ENCODE results near the gene ALDOB. TPM values are rescaled to one million over a fixed set of nuclear protein-coding genes. Genes with fewer than 3 reads are reported as not detected.
"Not testable (repeated sequence)": the region's sequence is repeated elsewhere in the genome, so short reads cannot be mapped to it uniquely, and the experiment has no call there.

ALDOB gene
- total RNA-seq, 2 donors from 2014 or later: 0.24 TPM; not detected in 1

DNA sequence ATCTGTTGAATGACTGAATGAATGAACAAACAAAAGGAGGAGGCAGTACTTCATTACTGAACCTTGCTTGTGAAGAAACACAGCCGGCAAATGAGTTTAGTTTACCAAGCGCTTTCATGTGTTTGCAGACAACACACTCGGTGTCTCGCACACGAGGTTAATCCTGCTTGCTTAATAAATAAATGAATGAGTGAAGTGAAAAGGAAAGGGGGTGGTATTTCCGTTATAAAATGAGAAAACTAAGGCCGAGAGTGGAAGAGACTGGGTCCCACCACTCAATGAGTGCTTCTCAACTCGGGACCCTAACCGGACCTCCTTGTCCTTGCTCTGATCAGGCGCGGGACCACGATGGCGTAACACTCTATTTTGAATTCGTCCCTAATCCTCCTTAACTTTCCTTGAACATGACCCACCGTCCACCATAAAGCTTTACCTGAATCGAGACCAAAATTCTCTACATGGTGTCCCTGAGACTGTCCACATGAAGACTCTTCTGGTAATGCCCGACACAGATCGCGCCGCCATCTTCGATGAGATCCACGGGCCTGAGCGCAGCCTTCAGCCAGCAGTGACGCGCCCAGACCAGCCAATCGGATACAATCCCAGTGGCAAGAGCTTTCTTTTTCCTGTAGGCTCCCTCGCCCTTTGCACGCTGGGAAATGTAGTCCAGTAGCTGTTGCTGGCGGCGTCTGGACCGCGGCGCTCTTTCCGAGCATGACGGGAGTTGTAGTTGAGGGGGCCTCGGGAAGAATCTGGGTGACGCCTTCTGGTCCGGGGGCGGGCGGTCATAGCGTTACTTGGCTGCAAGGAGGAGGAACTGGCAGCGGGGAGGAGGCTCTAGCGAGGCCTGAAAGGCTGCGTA, 37.3 kb downstream of the ALDOB start, which contains the start of the genes MRPL50 and ZNF189:
Gene MRPL50 (minus strand): TSS at position 551 of the 862 bp plus-strand sequence. CDS start 26 bp downstream, at position 525.
Gene ZNF189 (plus strand): TSS at position 784 of the 862 bp plus-strand sequence. CDS start 306 bp downstream, outside the sequence.
- intact Hi-C loops (cut with DNase I): no loop called here
- DNase-seq (ENCODE audit: low spot score): peak; percentile 99

DNA sequence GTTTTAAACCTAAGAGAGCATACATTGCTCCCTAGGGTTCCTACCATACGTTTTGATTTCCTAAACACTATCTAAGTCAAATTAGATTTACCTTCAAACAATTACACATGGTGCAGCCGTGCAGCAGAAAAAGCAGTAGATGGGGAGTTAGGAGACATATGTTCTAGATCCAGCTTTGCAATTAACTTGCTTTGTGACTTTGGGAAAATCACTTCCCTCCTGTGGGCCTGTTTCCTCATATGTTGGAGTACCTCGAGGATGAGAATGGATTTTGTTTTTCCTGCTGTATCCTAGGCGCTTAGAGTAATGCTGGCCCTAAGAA, 37.9 kb downstream of the ALDOB start:
- intact Hi-C loops (cut with DNase I): no loop called here

DNA sequence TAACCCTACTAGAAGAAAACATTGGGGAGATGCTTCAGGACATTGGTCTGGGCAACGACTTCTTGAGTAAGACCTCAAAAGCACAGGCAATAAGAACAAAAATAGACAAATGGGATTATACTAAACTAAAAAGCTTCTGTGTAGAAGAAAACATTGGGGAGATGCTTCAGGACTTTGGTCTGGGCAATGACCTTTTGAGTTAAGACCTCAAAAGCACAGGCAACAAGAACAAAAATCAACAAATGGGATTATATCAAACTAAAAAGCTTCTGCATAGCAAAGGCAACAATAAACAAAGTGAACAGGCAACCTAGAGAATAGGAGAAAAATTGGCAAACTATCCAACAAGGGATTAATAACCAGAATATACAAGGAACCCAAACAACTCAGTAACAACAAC, 40.9 kb downstream of the ALDOB start:
- DNase-seq (ENCODE audit: low spot score): no peak
- intact Hi-C loops (cut with DNase I): no loop called here

More for the DNA sequence above, 37.9 kb downstream of the ALDOB start:
- DNase-seq (ENCODE audit: low spot score): no peak

DNA sequence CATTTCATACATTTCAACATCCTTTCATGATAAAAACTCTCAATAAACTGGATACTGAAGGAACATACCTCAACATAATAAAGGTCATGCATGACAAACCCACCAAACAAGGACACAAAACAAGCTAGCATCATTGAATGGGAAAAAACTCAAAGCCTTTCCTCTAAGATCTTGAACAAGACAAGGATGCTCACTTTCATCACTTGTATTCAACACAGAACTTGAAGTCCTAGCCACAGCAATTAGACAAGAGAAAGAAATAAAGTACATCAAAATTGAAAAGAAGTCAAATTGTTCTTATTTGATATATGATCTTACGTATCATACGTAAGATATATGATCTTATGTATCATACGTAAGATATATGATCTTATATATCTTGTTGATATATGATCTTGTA, 42.4 kb downstream of the ALDOB start:
- DNase-seq (ENCODE audit: low spot score): no peak
- intact Hi-C loops (cut with DNase I): no loop called here

DNA sequence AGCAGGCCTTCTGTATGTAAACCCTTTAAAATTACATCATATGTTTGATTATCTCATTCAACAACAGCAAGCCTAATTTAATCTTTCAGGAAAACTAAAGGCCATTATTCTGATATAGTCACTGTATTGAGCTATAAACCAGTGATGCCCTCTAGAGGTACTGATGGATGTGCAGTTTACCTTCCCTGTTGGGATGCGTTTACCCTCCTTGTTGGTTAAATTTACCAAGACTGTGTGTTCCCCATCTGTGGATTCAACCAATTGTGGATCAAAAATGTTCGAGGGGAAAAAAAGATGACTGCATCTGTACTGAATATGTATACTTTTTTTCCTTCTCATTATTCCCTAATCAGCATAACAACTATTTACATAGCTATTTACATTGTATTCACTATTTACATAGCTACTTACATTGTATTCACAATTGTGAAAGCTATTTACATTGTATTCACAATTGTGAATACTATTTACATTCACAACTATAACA, 47.0 kb downstream of the ALDOB start:
- intact Hi-C loops (cut with DNase I): no loop called here
- DNase-seq (ENCODE audit: low spot score): no peak

DNA sequence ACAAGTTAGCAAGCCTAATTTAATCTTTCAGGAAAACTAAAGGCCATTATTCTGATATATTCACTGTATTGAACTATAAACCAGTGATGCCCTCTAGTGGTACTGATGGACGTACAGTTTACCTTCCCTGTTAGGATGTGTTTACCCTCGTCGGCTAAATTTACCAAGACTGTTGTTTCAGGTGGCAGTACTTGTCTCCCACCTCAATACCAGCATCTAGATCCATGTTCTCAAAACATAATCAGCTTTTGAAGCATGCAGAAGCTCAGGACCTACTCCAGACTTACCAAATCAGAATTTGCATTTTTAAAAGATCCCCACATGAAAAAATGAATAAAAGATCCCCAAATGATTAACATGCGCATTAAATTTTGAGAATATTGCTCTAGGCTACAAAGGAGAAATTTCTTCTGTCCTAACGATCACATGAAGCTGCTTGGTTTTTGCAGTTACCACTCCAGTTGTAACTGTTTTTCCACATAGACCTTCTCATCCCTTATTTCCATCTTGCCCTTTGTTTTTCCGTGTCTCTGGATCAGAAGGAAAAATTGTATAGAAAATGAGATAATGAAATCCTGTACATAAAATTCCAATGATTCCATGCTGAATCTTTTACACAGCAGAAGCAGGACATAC, 47.6 kb downstream of the ALDOB start:
- DNase-seq (ENCODE audit: low spot score): no peak
- intact Hi-C loops (cut with DNase I): no loop called here

DNA sequence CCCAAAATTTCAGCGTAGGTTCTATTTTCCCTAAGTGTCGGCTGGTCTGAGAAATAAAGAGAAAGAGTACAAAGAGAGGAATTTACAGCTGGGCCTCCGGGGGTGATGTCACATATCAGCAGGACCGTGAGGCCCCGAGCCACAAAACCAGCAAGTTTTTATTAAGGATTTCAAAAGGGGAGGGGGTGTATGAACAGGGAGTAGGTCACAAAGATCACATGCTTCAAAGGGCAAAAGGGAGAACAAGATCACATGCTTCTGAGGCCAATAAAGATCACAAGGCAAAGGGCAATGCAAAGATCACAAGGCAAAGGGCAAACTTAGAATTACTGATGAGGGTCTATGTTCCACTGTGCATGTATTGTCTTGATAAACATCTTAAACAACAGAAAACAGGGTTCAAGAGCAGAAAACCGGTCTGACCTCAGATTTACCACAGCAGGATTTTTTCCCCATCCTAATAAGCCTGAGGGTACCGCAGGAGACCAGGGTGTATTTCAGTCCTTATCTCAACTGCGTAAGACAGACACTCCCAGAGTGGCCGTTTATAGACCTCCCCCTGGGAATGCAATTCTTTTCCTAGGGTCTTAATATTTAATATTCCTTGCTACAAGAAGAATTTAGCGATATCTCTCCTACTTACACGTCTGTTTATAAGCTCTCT, 50.6 kb downstream of the ALDOB start, which contains the start of gene BAAT:
Gene BAAT (minus strand): TSS at position 134 of the 664 bp plus-strand sequence. CDS start 13,602 bp downstream, outside the sequence.
- intact Hi-C loops (cut with DNase I); DNase-seq (ENCODE audit: low spot score): not testable (repeated sequence)

DNA sequence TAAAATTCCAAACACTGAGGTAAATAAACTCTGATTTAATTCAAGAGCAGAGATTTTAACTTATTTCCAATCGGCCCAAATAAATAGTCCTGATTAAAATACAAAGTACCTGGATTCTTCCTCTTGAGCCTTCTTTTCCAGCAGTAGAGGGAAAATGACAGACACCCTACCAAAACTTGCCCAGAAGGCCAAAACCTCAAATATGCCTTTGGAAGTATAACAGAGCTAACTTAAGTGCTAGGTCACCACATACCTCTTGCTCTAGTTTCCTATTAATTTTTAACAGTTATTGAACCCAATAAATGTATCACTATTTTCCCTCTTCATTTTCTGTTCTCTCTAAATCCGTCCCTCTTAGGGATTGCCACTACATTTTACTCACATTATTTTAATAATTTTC, 52.2 kb downstream of the ALDOB start:
- intact Hi-C loops (cut with DNase I): no loop called here
- DNase-seq (ENCODE audit: low spot score): no peak

DNA sequence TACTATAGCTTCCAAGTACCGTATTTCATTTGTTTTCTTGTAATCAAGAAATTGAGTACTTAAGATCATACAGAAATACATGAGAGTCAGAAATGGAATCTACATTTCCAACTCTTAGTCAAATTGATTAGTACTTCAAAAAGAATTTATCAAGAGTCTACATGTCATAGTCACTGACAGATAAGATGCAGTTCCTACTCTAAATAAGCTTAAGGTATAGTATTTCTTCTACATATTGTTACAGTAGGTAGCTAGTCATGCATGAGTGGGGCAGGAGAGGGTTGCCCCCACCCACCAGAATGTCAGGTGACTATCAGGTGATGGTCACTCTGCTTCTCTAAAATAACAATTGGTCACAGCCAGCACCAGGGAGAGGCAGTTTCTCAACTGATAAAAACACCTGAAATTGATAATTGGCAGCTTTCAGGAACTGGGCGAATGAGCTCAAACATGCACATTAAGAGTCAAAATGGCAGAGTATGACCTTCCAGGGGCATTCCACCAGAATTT, 53.7 kb downstream of the ALDOB start:
- no peak for DNase-seq (ENCODE audit: low spot score)
- intact Hi-C loops (cut with DNase I): no loop called here

DNA sequence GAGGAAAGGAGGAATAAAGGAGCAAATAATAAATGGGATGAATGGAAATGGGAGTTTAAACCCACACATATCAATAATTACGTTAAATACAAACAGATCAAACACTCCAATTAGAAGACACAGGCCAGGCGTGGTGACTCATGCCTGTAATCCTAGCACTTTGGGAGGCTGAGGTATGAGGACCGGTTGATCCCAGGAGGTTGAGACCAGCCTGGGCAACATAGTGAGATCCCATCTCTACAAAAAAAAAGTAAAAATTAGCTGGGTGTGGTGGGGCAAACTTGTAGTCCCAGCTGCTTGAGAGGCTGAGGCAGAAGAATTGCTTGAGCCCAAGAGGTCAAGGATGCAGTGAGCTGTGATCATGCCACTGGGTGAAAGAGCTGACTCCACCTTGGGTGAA, 54.5 kb downstream of the ALDOB start:
- no peak for DNase-seq (ENCODE audit: low spot score)
- intact Hi-C loops (cut with DNase I): no loop called here

DNA sequence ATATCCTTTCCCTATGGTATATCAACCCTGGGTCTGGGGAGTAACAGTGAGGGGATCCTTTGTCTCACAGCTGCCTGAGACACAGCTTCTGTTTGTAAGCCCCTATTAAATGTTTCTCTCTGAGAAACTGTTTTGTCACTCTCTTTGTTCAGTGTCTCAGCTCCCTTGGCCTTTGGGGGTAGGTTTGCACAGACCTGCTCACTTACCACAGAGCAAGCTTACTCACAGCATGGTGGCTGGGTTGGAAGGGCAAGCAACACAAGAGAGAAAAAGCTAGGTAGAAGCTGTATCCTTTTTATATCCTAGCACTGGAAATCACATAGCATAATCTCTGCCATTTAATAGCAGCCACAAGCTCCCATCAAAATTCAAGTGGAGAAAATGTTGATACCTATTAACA, 55.3 kb downstream of the ALDOB start:
- DNase-seq (ENCODE audit: low spot score): no peak
- intact Hi-C loops (cut with DNase I): no loop called here

DNA sequence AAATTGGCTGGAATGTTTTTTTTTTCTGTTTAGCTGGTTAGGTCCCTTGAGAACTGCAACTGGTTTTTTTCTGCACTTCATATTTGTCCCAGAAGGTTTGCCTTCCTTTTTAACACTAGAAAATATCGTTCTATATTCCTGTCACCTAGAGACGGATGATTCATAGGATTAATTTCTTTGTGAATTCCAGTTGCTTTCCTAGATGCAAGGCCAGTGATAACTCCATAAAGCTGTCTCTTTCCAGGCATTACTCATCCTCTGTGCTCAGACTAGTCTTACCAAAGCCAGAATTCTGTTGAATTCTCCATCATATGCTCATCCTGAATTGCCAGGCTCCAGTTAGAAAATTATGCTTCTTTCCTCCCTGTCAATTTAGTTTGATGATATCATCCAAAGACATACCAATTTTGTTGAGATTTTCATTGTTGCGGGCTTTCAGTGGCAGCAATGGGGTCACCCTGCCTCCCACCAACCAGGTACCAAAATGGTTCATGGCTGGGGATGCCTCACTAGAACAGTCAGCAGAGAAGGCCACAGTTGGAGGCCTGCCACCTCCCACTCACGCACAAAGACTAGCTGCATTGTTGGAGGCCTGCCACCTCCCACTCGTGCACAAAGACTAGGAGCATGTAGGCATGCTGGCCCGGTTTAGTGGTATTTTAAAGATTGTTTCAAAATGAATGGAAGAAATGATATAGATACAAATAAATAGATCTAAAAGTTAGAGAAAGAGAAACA, 59.3 kb downstream of the ALDOB start:
- intact Hi-C loops (cut with DNase I): no loop called here
- no peak for DNase-seq (ENCODE audit: low spot score)

DNA sequence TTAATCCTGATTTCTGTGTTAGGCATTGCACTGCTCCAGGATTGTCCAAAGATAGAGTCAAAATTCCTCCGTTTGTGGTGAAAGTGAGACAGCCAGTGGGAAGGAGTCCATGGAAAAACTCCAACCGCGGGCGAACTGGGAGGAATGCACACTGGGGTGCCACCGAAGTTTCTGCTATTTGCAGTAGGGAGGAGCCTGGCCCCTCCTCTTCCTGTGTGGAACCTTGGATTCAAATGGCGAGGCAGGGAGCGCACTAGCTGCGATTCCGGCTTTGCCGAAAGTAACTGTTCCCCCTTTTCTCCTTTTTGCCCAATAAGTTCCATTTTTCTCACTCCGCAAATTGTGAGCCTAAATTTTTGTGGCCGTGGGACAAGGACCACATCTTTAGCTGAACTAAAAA, 60.0 kb downstream of the ALDOB start:
- intact Hi-C loops (cut with DNase I): no loop called here
- DNase-seq (ENCODE audit: low spot score): peak; percentile 76

DNA sequence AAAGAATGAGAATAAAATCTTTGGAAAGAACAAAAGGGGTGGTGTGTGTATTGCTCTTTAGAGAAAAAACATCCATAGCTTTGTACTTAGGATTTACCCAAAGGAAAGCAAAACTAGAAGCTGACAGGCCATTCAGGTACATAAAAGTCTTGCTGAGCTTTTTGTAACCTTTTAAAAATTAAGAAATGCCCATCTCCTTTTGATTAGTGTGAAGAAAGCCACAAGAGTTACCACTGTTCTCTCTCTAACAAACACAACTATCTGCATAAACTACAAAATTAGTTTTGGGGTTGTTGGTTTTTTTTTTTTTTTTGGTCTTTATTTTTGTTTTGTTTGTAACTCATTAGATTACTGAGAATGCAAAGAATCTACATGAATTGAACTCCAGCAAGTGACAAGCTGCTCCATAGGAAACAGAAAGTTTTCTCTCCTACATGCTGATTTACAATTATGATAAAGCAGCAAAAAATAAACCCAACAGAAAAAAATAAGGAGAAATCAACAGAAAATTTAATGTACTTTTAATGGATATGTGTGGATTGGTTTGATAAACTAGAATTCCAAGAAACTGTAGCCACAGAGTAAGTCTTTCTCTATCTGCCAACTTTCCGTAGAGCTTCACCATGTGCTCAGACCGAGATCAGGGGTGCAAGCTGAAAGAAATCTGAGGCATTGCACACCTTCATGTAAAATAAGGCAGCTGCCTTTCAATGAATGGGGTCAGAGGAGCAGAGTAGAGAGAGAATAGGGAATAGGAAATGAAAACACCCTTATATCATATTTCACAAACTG, 63.1 kb downstream of the ALDOB start:
- no peak for DNase-seq (ENCODE audit: low spot score)
- intact Hi-C loops (cut with DNase I): no loop called here

DNA sequence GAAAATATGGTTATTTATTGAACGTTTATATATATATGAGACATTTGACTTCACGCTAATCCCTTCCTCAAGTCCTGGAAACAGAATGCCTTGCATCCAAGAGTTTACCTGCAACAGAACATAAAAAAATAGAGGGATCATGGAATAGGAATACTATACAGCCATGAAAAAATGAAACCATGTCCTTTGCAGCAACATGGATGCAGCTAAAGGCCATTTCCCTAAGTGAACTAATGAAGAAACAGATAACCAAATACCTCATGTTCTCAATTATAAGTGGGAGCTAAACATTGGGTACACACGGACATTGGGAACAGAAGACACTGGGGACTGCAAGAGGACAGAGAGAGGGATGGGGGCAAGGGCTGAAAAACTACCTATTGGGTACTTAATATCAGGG, 63.8 kb downstream of the ALDOB start:
- intact Hi-C loops (cut with DNase I): no loop called here
- DNase-seq (ENCODE audit: low spot score): no peak
